Urinary bladder (tissue), 4 donors: ENCODE data around the gene KPNA5. TPM values are rescaled to one million over a fixed set of nuclear protein-coding genes. Genes with fewer than 3 reads are reported as not detected.

Source experiments
- DNase-seq: peaks from one replicate; pipeline ENCODE4 v3.0.0-alpha.2; 2015; ENCODE audit errors: extremely low spot score
- H3K27ac ChIP-seq: one replicate; pipeline ENCODE4 v1.5.1; 2013; ENCODE audit warnings: low read depth, mild to moderate bottlenecking, moderate library complexity
- H3K36me3 ChIP-seq: one replicate; pipeline ENCODE4 v1.6.1; 2013; ENCODE audit warnings: mild to moderate bottlenecking, moderate library complexity; ENCODE audit not compliant: insufficient read depth
- H3K4me1 ChIP-seq: one replicate; pipeline ENCODE4 v1.6.1; 2013; ENCODE audit warnings: mild to moderate bottlenecking, moderate library complexity; ENCODE audit not compliant: insufficient read depth
- H3K4me3 ChIP-seq: one replicate; pipeline ENCODE4 v1.5.1; 2013; ENCODE audit warnings: low read depth, low read length
- WGBS: extraction: QIAGEN DNeasy Blood & Tissue Kit; methylation state at CpG from one replicate; pipeline ENCODE4 v1.1.7; 2013; 5-methylcytosine and 5-hydroxymethylcytosine counted together
- polyA plus RNA-seq: library from polyadenylated mRNA; stranded (reverse); fragments of 200-250 nt; gene quantifications from one replicate; pipeline ENCODE4 v1.2.3, GENCODE V29; 2013
- total RNA-seq: library from RNA; depleted of rRNA; stranded (reverse); fragments of >200 nt; gene quantifications from one replicate; pipeline ENCODE4 v1.2.3, GENCODE V29; 2014
- donor health status: healthy with polysubstance abuse.
- donor health status: healthy.

Gene KPNA5
- total and polyA plus RNA-seq, 2 donors = 5.6 to 38.8 TPM

DNA sequence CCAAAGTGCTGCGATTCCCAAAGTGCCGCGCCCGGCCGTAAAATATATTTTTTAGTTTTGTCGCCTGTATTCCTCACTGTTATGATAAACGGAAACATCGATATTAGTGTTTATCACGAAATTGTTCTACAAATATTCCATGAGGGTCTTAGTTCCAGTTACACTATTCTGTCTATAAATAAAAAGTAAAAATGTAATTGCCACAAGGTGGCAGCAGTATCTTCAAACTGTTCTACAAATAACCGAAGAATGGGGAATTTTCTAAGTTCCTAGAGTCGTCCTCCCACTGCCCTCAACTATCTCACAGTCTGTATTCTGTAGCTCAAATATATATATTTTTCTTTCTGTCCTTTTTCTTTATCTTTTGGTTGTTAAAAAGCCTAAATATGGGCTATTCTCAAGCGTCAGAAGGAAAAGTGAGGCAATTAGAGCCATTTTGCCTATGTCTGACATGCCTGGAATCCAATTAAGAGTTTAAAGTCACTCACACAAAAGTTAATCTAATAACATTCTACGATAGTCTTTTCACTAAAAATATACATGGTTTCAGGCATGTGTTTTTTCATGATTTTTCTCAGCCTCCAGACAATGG is 98.7 kb downstream of the KPNA5 start:
- Histone ChIP-seq H3K36me3 (no peaks in the 10 kb centered on the region), H3K4me1 (no peaks in the 10 kb centered on the region), H3K4me3 (no peak overlapping the region), H3K27ac (no peak overlapping the region)
- WGBS = 29% methylated on average over 13 of the region's 13 CpGs
- no peak for DNase-seq

GRCh38 chr6:116783852-116784251 is 102.8 kb downstream of the KPNA5 start:
- no peak overlapping the region for H3K4me3 ChIP-seq
- no peak for DNase-seq
- H3K27ac ChIP-seq = no peak overlapping the region
- H3K4me1 ChIP-seq = no peaks in the 10 kb centered on the region
- WGBS = 63% methylated on average over 5 of the region's 5 CpGs
- H3K36me3 ChIP-seq = no peaks in the 10 kb centered on the region

Other genes with a start within 250 kb of the KPNA5 start
- gene CALHM6, start 219.8 kb upstream of the KPNA5 start, total RNA-seq = 9.5 TPM
- gene CALHM6, start 219.8 kb upstream of the KPNA5 start, polyA plus RNA-seq = 7.1 TPM
- gene CALHM5, start 169.6 kb upstream of the KPNA5 start, total RNA-seq = 8.6 TPM
- 1.7 TPM for gene CALHM5, start 169.6 kb upstream of the KPNA5 start, polyA plus RNA-seq
- gene TRAPPC3L, start 135.5 kb upstream of the KPNA5 start, total RNA-seq = 0.42 TPM
- 0.05 TPM for gene TRAPPC3L, start 135.5 kb upstream of the KPNA5 start, polyA plus RNA-seq
- gene CALHM4, start 127.5 kb upstream of the KPNA5 start, total RNA-seq = not detected
- not detected for gene CALHM4, start 127.5 kb upstream of the KPNA5 start, polyA plus RNA-seq
- gene RWDD1, start 109.7 kb upstream of the KPNA5 start, total RNA-seq = 37.1 TPM
- 62.1 TPM for gene RWDD1, start 109.7 kb upstream of the KPNA5 start, polyA plus RNA-seq
- gene RSPH4A, start 64.7 kb upstream of the KPNA5 start, total RNA-seq = 0.90 TPM
- 0.28 TPM for gene RSPH4A, start 64.7 kb upstream of the KPNA5 start, polyA plus RNA-seq
- 24.0 TPM for gene ZUP1, start 12.4 kb upstream of the KPNA5 start, total RNA-seq
- 5.3 TPM for gene ZUP1, start 12.4 kb upstream of the KPNA5 start, polyA plus RNA-seq
- gene FAM162B, start 84.5 kb downstream of the KPNA5 start, total RNA-seq = 12.0 TPM
- gene FAM162B, start 84.5 kb downstream of the KPNA5 start, polyA plus RNA-seq = 16.1 TPM
- not detected for gene GPRC6A, start 147.9 kb downstream of the KPNA5 start, total RNA-seq
- not detected for gene GPRC6A, start 147.9 kb downstream of the KPNA5 start, polyA plus RNA-seq
- not detected for gene RFX6, start 196.0 kb downstream of the KPNA5 start, total RNA-seq
- gene RFX6, start 196.0 kb downstream of the KPNA5 start, polyA plus RNA-seq = 0.06 TPM